ENCODE results near the gene IQSEC1.

DNA sequence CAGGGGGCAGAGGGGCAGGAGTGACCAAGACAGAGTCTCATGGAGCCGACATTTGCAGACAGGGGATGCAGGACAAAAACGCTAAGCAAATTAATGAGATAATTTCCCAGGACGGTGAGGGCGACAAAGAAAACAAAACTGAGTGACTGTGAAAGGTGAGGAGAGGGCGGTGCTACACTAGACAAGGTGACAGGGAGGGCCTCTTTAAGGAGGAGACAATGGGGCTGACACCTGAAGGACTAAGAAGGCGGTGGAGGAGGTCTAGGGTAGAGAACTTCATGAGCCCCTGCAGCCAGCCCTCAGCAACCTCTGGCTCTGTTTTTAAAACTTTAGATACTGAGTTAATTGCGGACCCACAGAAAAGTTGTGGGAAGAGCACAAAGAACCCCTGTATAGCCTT lies 41.6 kb downstream of the IQSEC1 start:
- TF ChIP-seq, protein P1, sequence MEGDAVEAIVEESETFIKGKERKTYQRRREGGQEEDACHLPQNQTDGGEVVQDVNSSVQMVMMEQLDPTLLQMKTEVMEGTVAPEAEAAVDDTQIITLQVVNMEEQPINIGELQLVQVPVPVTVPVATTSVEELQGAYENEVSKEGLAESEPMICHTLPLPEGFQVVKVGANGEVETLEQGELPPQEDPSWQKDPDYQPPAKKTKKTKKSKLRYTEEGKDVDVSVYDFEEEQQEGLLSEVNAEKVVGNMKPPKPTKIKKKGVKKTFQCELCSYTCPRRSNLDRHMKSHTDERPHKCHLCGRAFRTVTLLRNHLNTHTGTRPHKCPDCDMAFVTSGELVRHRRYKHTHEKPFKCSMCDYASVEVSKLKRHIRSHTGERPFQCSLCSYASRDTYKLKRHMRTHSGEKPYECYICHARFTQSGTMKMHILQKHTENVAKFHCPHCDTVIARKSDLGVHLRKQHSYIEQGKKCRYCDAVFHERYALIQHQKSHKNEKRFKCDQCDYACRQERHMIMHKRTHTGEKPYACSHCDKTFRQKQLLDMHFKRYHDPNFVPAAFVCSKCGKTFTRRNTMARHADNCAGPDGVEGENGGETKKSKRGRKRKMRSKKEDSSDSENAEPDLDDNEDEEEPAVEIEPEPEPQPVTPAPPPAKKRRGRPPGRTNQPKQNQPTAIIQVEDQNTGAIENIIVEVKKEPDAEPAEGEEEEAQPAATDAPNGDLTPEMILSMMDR (IDR thresholded peaks at IDR 0.05) = no peak
- TF ChIP-seq POLR2A (IDR thresholded peaks at IDR 0.05) = no peak

All from prostate gland (tissue), 2 donors.